ENCODE measurements around the gene CREB5.

- TF ChIP-seq ESRRG (CRISPR knock-in tag; IDR thresholded peaks at IDR 0.05): no peak
- TF ChIP-seq RARB (CRISPR knock-in tag; IDR thresholded peaks at IDR 0.05): no peak
- no peak for TF ChIP-seq PATZ1 (CRISPR knock-in tag; IDR thresholded peaks at IDR 0.05; ENCODE audit: borderline replicate concordance)
- no peak for TF ChIP-seq ZNF565 (CRISPR knock-in tag; conservative IDR thresholded peaks at IDR 0.05; ENCODE audit: low read depth)
- TF ChIP-seq BACH2 (CRISPR knock-in tag; IDR thresholded peaks at IDR 0.05; ENCODE audit: borderline replicate concordance): no peak
- TF ChIP-seq CREB5 (CRISPR knock-in tag; IDR thresholded peaks at IDR 0.05; ENCODE audit: low read depth): no peak
- no peak for TF ChIP-seq ZNF8 (CRISPR knock-in tag; IDR thresholded peaks at IDR 0.05)
- no peak for TF ChIP-seq CSRNP3 (CRISPR knock-in tag; IDR thresholded peaks at IDR 0.05)
- no peak for TF ChIP-seq TSHZ2 (CRISPR knock-in tag; IDR thresholded peaks at IDR 0.05)
- TF ChIP-seq PPARA (CRISPR knock-in tag; IDR thresholded peaks at IDR 0.05; ENCODE audit: borderline replicate concordance): no peak
- TF ChIP-seq ISL1 (CRISPR knock-in tag; IDR thresholded peaks at IDR 0.05): no peak
- no peak for TF ChIP-seq ZFP3 (CRISPR knock-in tag; IDR thresholded peaks at IDR 0.05)
Observed at GRCh38 chr7:28544453-28545117, 132.3 kb downstream of the CREB5 start.

Measured in SK-N-SH treated with all-trans-retinoic acid at 6 μM for 48 hours (cell line).